AG09309 (cell line): ENCODE results near the gene VPREB3.

Source experiments
- DNase-seq: peaks from one replicate; pipeline ENCODE4 v3.0.0-alpha.2; 2010; ENCODE audit warnings: low read depth
- H3K4me3 ChIP-seq: 2 replicates; pipeline ENCODE4 v1.5.1; 2011; ENCODE audit warnings: mild to moderate bottlenecking, low read depth, low read length, moderate library complexity; ENCODE audit not compliant: control insufficient read depth
- CTCF ChIP-seq: IDR thresholded peaks from 2 replicates; pipeline ENCODE4 v1.5.1; 2011; ENCODE audit warnings: mild to moderate bottlenecking, low read depth, low read length, inconsistent platforms; ENCODE audit not compliant: insufficient read depth, control insufficient read depth; ENCODE audit errors: missing control alignments

Gene VPREB3

GRCh38 chr22:23787600-23787896 lies 33.3 kb upstream of the VPREB3 start:
- H3K4me3 ChIP-seq, result peak overlapping the region; percentile 55
- TF ChIP-seq CTCF, result no peak
- no peak for DNase-seq

GRCh38 chr22:23786752-23787599 lies 32.8 kb upstream of the VPREB3 start, which contains the start of gene SMARCB1:
TSS of gene SMARCB1 (plus strand) at chr22:23786966. CDS start at chr22:23787170, 204 bp downstream.
- no peak for TF ChIP-seq CTCF

GRCh38 chr22:23786261-23786710 lies 32.1 kb upstream of the VPREB3 start:
- TF ChIP-seq CTCF, result no peak
- peak overlapping the region; percentile 27 for H3K4me3 ChIP-seq
- DNase-seq, result no peak

More at GRCh38 chr22:23786752-23787599, 32.8 kb upstream of the VPREB3 start, which contains the start of gene SMARCB1:
- DNase-seq, result peak; percentile 71
- peak within 1 kb of the TSS; percentile 55 for H3K4me3 ChIP-seq

- no peak for TF ChIP-seq CTCF
- DNase-seq, result peak; percentile 51
- H3K4me3 ChIP-seq, result no peak overlapping the region
Measured at GRCh38 chr22:23784215-23784732, 30.0 kb upstream of the VPREB3 start.

- no peak for TF ChIP-seq CTCF
- H3K4me3 ChIP-seq, result no peak overlapping the region
- DNase-seq, result no peak
Measured at GRCh38 chr22:23783265-23784150, 29.3 kb upstream of the VPREB3 start.

GRCh38 chr22:23782703-23783102 lies 28.5 kb upstream of the VPREB3 start:
- H3K4me3 ChIP-seq, result no peak overlapping the region
- no peak for DNase-seq
- no peak for TF ChIP-seq CTCF
